HEK293T (cell line): ENCODE measurements around the gene NOA1.

ENCODE experiments used
- BHLHE40 ChIP-seq: fragments of 450-650 bp; IDR thresholded peaks from 2 replicates; pipeline ENCODE4 v1.6.1; 2016; ENCODE audit warnings: mild to moderate bottlenecking, moderate library complexity, borderline replicate concordance
- FOXA1 ChIP-seq: fragments of 450-650 bp; IDR thresholded peaks from 2 replicates; pipeline ENCODE4 v1.6.1; 2016; ENCODE audit warnings: mild to moderate bottlenecking
- FOXM1 ChIP-seq: fragments of 450-650 bp; IDR thresholded peaks from 2 replicates; pipeline ENCODE4 v1.6.1; 2017; ENCODE audit warnings: mild to moderate bottlenecking, borderline replicate concordance
- HDGF ChIP-seq: fragments of 450-650 bp; IDR thresholded peaks from 2 replicates; pipeline ENCODE4 v1.6.1; 2017; ENCODE audit warnings: antibody characterized with exemption, borderline replicate concordance
- SP1 ChIP-seq: fragments of 450-650 bp; IDR thresholded peaks from 2 replicates; pipeline ENCODE4 v1.6.1; 2017
- SUZ12 ChIP-seq: fragments of 450-650 bp; IDR thresholded peaks from 2 replicates; pipeline ENCODE4 v1.6.1; 2016; ENCODE audit warnings: mild to moderate bottlenecking

DNA sequence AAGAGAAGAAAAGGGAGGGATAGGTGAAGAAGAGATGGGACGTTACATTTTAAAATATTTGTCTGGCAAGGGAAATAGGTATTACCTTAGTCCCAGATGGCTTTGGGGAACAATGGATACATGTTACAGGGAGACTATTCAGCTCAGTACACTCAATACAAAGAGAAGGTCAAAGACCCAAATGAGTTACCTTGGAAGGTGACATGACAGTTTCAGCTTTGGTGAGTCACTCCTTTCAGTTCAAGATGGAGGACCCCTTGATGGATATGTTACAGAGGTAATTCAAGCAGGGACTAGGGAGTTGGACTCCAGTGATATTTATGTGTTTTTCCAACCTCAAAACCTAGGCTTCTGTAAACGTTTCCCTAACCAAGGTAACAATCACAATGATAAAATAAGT, 5.0 kb downstream of the NOA1 start:
- TF ChIP-seq SP1, result no peak
- no peak for TF ChIP-seq HDGF
- TF ChIP-seq BHLHE40, result no peak
- no peak for TF ChIP-seq FOXA1
- no peak for TF ChIP-seq FOXM1
- no peak for TF ChIP-seq SUZ12
